Effector CD8-positive, alpha-beta T cell (primary cell): ENCODE measurements around the gene MYOT.
"Not testable (repeated sequence)": the region's sequence is repeated elsewhere in the genome, so short reads cannot be mapped to it uniquely, and the experiment has no call there.

Experiments used
- DNase-seq: peaks from one replicate; lab custom pipeline; 2025; lab: John Stamatoyannopoulos, UW

The MYOT gene

DNA sequence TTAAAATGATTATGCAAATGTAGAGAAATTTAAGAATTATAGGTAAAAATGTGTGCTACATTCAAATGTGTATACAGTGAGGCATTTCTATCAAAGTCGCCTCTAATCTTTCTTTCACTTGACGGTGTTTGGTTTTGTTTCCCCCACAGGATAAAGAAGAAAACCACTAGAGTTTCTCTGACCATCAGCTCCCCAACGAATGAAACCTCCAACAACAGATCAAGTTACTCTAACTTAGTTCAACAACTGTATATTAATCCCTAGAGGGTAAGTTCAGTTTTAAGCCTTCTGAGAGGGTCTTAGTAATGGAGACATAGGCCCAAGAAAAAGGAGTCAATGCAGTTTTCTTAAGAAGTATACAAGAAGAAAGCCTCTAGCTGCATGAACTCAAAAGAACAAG lies 11.5 kb upstream of the MYOT start:
- no peak for DNase-seq

DNA sequence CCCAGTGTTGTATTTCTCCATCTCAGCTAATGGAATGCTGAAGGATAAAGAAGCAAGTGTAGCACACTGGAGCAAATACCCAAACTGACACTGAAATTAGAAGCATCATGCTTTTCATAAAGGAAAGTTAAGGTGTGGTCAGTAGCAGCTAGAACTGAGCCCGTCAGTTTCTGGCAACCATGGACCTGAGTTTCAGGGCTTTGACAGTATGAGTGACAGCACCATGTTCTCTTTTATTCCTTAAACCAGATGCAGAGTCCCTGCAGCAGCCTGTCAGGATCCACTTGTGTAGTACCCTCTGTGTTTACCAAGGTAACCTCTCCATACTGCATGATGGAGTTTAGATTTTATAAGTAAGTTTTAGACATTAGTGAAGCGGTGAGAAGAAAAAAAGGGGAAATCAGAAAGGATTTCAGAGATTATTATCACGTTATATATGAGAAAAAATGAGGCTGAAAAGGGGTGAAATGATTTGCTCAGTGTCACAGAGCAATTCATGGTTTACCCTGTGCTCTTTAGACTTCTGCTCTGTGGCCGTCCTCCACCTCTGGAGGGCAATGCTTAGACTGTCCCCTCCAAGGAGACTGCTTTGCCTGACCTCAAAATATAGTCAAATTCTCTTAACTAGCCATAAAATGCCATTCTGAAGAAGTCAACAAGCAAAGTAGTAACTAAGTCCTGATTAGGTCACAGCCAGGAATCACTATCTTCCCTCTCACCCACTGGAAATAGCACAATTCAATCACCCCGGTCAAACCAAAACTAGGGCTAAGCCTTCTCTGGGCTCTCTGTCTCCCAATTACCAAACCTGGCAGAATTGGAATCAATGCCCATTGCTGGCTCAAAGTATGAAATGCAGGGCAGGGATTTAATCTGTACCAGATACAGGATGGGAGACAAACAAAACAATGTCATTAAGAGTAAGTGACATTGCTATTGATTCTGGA lies 10.5 kb upstream of the MYOT start:
- no peak for DNase-seq

DNA sequence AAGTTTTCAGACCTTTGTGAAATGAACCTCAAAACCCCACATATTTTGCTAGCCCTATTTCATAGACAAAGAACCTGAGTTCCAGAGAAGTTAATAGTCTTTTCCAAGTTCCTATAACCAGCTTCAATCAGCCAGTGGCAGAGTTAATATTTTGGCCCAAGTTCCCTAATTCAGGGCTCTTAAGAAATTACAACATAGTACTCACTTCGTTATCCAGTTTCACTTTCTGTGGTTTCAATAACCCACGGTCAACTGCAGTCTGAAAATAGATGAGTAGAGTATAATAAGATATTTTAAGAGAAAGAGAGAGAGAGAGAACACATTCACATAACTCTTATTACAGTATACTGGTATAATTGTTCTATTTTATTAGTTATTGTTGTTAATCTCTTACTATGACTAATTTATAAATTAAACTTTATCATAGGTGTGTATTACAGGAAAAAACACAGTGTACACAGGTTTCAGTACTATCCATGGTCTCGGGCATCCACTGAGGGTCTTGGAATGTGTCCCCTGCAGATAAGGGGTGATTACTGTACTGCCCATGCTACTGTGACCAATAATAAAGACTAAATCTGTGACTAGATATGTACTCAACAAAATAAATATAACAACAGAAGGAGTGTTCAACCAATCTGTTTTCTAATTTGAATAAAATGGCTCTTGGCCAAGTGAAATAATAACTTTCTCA lies 9.3 kb upstream of the MYOT start:
- no peak for DNase-seq

DNA sequence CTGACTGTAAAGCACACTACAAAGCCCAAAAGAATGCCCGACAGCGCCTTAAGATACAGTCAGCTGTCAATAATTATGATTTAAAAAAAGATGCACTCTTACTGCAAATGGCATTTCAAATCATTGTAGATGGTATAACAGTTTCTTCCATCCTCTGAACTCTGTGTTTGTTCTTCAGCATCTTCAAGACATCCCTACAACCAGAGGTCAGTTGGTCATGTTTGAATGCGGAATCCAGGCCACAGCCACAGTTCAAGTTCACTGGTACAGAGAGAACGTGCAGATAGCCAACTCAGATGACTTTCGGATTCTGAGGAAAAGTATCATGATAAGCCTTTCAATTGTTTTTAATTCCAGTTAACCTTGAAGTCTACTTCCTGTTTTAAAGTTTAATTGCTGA lies 8.7 kb upstream of the MYOT start:
- DNase-seq, result no peak

DNA sequence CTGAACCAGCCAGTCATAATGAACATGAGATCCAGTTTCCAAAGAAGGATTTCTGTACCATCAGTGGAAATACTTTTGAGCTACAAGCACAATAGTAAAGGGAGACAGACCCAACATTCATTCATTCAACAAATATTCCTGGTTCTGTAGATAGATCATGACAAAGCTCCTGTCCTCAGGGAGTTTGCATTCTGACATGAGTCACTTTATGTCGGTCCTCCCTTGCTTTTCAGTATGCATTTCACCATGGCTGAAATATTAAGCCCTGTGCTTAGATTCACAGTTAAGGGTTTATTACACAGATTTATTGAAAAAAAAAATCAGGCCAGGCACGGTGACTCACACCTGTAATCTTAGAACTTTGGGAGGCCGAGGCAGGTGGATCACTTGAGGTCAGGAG lies 5.4 kb upstream of the MYOT start:
- DNase-seq, result no peak

DNA sequence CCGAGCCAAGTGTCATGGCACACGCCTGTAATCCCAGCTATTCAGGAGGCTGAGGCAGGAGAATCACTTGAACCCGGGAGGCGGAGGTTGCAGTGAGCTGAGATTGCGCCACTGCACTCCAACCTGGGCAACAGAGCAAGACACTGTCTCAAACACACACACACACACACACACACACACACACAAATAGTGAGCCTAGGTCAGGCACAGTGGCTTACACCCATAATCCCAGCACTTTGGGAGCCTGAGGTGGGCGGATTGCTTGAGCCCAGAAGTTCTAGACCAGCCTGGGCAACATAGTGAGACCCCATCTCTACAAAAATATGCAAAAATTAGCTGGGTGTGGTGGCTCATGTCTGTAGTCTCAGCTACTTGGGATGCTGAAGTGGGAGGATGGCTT lies 4.0 kb upstream of the MYOT start:
- DNase-seq, result not testable (repeated sequence)

DNA sequence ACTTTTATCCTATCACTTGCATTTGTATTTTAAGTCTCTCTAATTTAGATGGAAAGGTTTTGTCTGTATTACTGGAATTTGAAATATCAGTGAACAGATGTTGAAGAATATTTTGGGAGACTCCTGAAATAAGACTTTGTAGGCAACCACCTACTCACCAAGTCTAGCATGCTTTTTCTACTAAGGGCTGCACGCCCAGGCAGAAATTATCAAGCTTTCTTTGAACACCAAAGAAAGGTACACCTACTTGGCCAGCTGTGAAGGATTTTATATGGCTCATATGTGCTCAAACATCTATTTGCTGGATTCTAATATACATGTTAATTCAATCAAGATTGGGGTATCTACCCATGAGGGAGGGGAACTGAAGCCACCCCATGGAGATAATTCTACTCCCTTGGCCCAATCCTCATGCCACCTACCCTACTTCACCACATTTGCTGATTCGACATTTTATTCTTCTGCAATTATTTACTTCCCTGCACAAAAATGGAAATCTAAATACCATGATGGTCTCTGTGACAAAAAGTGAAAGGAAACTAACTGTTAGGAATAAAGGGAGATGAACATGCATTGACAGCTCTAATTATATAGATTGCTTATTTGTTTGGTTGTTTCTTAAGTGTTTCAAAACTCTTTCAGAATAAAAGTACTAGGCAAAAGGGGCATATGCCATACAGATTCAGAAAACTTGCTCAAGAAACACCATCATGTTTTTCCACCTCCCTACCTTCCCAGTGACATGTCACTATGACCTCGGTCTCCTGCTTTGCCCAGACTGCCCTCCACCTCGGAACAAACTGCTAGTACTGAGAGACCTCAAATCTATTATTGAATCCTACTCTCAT lies 895 bp upstream of the MYOT start:
- DNase-seq, result no peak

DNA sequence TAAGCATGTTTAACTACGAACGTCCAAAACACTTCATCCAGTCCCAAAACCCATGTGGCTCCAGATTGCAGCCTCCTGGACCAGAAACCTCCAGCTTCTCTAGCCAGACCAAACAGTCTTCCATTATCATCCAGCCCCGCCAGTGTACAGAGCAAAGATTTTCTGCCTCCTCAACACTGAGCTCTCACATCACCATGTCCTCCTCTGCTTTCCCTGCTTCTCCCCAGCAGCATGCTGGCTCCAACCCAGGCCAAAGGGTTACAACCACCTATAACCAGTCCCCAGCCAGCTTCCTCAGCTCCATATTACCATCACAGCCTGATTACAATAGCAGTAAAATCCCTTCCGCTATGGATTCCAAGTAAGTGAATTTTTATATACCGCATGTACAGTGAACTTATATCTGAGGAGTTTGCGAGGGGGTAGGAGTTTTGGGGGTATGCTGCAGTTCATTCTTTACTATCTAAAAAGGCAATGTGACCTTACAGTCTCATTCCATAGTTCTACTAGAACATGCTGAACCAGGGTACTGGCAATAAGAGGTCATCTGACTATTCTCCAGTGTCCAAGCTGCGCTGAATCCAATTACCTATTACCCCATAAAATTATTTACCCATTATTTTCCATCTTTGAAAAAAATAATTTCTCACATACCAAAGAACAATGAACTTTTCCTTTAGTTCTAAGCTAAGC lies 3.1 kb downstream of the MYOT start:
- DNase-seq, result no peak

DNA sequence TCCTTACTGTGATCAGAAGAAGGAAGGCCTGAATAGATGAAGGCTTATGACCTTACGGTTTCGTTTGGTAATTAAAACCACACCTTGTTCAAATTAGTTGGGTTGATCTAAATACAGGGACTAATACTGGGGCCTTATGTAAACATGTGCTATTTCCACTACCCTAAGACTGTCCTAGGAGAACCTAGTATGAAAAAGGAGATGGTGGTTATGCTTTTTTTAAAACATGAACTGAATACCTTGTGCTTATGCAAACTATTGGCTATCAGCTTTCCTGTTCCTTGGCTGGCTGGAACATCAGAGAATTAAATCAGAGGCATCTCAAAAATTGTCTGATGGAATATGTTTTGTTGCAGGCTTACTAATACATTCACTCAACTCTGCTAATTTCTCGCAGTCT lies 3.9 kb downstream of the MYOT start:
- DNase-seq, result no peak

DNA sequence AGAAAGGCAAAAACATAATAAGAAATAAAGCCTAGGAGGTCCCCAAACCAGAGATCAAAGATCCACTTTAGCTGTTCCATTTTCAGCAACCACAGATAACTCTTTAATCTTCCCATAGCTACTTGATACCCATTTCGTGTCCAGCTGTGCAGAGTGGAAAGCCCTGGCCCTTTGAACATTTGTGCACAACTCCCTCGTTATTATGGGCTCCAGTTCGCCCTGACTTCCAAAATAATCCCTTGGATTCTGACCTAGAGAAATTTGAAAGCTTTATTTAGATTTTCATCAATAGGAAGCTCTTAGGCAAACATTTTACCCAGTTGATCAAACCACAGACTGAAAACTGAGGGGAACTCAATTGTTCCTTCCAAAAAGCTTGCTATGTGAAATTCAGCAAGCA lies 4.8 kb downstream of the MYOT start:
- DNase-seq, result no peak

DNA sequence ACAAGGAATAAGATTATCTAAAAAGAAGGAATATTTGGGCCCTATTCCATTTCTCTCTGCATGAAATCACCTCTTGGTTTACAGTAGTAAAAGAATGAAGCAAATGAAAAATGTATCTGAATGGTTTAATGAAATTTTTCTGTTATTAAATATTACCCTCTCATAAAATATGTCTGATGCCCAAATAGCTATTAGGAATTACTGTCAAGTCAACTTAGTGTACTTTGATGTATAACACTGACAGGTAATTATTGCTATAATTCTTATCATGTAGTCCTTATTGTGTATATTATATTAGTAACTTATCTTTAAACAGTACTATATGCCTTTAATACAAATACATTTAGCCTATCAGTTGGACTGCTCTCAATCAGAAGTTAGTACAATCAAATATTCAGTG lies 8.4 kb downstream of the MYOT start:
- DNase-seq, result no peak

DNA sequence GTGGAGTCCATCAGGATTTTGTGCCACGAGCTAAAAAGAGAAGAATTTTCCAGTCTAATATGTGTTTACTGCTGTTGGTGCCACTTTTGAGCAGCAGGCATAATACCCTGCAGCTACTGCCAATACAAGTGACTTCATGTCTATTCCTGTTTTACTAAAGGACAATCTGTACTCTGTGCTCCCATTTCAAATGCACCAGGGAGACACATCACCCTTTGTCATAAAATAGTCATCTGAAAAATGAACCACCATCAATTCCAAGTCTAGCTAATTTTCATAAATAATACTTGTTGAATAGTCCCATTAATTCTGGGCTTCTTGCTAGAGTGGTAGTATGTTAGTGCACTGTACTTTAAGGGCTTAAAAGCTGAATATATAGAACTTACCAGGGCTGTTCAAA lies 12.7 kb downstream of the MYOT start:
- no peak for DNase-seq

DNA sequence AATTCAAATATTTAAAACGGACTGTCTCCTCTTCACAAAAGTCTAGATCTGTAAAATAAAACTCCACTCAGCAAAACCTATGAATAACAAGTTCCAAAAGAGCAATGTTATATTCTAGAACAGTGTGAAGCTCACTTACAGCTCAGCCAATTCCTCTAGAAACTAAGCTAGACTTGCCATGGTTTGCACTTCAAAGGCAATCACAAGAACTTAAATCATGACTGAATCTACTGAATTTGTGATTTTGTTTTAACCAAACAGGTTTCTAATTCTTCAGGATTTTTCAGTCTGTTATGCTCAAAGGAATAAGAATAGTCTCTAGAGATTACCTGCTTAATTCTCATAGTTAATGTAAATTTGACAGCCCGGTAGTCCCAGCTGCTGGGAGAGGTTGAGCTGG lies 20.2 kb downstream of the MYOT start:
- DNase-seq, result no peak

DNA sequence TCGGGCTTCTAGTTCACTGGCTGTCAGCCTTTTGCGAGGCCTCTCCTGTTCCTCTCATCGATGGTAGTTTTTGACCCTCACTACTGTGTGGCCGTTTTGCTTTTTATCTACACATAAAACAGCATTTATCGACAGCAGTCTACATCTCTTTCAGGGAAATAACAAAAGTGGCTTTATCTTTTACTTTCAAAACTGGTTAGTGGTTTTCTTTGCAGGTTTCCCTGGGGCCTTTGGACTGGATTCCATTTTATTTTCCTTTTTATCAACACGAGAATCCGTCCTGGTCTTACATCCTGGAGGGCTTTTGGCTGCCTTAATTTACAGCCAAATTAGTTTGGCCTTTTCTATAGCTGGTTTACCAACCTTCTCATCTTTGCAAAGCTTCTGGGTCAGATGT lies 20.8 kb downstream of the MYOT start:
- DNase-seq, result no peak

DNA sequence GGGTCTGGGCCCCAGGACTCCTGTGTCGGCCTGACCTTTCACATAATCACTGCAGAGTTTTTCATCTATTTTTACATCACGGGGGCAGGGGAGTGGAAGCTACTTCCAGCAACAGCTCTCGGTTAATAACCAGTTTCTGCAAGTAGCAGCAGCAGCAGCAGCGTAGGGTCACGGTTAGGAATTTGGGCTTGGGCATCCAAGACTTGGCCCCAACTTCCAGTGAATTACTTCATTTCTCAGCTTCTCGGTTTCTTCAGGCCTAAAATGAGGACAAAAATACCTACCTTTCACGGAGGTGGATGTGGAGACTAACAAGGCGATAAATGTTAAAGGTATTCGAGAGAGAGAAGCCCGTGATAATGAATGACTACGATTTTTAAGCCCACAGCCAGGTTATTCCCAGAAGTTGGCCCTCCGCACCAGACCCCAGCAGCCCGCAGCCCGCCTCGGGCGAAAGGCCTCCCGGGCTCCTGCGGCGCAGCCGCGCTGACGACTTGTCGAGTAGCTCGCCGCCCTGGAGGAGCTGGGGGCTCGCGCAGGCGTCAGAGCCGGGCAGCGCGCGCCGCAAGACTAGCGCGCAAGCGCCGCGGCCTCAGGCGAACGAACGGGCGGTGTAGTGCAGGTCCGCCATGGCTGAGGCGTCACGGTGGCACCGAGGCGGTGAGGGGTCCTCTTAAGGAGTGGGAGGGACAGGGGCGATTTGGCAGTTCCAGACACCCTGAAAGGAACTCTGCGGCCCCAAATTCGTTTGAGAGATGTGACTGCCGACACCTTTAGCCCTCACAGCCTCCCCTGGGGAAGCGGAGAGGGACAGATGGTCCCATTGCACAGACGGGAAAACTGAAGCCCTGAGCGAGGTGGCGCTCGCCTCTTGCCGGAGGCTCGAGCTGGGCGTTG lies 21.5 kb downstream of the MYOT start, which contains the start of gene PKD2L2:
Gene PKD2L2, plus strand, starts transcription at position 595 of the 897 bp plus-strand sequence. Its CDS starts 35 bp downstream, at position 630.
- DNase-seq, result peak; percentile 62

DNA sequence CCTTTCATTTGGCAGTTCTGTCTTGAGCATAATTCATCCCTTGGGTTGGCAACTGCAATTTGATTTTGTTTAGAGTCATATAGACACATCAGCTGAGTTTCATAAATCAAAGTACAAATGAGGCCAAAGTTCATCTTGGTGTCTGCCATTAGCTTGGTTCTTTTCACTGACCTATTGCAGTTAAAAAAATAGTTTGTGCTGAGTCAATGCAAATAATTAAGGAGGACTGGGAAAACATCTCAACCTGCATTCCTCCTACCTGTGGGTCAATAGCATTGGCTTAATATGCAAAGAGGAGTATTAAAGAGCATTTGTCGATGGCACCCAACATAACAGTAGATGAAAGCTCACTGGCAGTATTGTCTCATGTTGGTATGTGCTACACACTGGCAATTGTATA lies 23.2 kb downstream of the MYOT start:
- no peak for DNase-seq

DNA sequence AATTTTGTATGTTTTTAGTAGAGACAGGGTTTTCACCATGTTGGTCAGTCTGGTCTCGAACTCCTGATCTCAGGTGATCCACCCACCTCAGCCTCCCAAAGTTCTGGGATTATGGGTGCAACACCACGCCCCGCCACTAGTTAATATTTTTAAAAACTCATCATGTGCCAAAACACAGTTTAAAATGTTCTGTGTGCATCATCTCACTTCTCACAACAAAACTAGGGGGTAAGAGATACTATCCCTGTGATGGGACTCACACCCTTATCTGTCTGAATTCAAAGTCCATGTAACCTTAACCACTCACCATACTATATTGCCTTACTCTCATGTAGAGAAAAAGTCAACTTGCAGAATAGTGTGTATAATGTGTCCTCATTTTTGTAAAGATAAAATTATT lies 24.2 kb downstream of the MYOT start:
- no peak for DNase-seq

DNA sequence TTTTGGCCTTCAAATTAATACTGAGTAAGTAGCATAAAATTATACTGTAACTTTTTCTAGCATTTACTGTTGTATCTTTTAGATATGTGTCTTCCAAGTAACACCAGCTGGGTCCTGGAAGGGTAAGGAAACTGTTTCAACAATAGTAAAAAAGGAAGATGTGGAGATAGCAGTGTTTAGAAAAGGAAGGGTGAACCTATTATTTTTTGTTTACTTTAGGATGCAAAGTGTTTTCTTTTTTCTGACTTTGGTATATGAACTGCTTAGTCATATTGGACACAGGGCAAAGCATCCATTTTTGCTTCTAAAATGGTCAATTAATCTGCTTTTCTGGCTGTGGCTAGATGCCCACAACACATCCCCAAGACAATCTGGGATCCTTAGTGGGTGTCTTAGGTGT lies 26.9 kb downstream of the MYOT start:
- no peak for DNase-seq

DNA sequence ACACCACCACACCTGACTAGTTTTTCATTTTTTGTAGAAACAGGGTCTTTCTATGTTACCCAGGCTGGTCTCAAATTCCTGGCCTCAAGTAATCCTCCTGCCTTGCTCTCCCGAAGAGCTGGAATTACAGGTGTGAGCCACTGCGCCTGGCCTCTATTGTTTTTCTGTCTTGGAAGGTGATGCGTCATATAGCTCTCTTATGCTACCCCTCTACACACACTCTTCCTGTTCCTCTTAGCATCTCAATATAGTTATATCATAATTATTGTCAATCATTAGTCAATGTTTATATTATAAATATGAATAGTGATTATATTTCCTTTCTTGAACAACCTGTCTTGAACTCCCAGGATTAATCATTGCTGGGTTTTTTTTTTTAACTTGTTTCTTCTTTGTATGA lies 28.9 kb downstream of the MYOT start:
- no peak for DNase-seq

DNA sequence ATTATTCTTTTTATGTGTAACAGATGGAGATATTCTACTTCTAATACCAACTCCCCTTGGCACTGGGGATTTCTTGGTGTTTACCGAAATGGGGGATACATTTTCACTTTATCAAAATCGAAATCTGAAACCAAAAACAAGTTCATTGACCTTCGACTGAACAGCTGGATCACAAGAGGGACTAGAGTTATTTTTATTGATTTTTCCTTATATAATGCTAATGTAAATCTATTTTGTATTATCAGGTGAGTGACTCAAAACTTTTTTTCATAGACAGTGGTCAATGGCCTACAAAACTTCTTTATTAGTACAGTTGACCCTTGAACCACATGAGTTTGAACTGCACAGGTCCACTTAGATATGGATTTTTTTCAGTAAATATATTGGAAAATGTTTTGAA lies 31.8 kb downstream of the MYOT start:
- DNase-seq, result no peak
